GM18951 (cell line): ENCODE measurements around the gene ZDHHC21.

Experiments used
- POLR2A ChIP-seq: IDR thresholded peaks from 4 replicates; pipeline ENCODE4 v1.6.1; 2011; ENCODE audit warnings: mild to moderate bottlenecking; ENCODE audit not compliant: insufficient read length, insufficient read depth; ENCODE audit errors: extremely low read depth
- in situ Hi-C: fragments of 300-500 bp; cut with MboI; formaldehyde crosslinking; loops from one replicate; pipeline ENCODE4 v1.12.0; 2022; ENCODE audit warnings: low sequenced_read_pairs, mixed read lengths, inconsistent platforms; ENCODE audit not compliant: unreplicated experiment

ZDHHC21 gene, protein sequence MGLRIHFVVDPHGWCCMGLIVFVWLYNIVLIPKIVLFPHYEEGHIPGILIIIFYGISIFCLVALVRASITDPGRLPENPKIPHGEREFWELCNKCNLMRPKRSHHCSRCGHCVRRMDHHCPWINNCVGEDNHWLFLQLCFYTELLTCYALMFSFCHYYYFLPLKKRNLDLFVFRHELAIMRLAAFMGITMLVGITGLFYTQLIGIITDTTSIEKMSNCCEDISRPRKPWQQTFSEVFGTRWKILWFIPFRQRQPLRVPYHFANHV

DNA sequence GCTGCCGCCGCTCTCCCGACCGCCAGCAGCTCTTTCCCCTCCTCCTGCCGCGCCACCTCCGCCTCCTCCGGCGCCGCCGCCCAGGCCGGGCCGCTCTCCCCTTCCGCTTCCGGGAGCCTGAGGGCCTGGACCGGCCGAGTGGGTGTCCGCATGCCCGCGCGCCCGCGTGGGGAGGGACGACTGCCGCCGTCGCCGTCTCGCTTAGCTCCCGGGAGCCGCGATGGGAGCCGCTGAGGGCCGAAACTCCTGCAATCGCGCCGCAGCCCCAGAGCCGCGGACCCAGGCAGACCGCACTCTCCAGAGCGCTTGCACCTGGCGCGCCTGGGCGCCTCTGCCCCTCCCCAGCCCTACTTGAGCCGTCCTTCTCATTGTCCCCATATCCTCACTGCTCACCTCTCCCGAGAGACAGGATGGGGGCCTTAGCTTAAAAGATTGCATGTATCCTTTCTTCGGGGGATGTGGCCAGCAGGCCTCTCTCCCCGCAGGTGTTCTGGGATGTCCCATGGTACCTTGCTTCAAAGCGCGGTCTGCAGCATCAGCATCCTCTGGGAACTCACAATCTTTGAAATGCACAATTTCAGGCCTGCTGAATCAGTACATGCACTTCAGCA is at the start of gene ZDHHC21:
Gene ZDHHC21 (minus strand): TSS at position 182 of the 611 bp plus-strand sequence. CDS start 19,092 bp downstream, outside the sequence.
- in situ Hi-C loops, result no loop called here
- TF ChIP-seq POLR2A, result peak; percentile 80

DNA sequence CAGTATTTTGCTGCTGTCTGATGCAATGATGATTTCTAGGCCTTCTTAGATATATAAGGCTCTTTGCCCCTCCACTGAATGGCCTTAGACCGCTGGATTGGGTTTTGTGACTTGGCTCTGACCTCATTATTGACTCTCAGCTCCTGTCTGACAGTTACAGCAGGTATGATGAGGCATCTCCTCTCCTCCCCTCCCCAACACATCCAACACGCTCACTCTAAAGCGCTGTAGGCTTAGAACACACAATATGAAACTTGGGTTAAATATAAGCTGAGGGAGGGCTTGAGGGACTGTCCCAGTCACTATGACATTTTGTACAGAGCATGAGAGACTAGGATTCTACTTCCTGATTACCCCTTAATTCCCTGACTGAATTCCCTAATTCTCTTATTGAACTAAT is 48.1 kb upstream of the ZDHHC21 start:
- no peak for TF ChIP-seq POLR2A
- in situ Hi-C loops, result no loop called here

DNA sequence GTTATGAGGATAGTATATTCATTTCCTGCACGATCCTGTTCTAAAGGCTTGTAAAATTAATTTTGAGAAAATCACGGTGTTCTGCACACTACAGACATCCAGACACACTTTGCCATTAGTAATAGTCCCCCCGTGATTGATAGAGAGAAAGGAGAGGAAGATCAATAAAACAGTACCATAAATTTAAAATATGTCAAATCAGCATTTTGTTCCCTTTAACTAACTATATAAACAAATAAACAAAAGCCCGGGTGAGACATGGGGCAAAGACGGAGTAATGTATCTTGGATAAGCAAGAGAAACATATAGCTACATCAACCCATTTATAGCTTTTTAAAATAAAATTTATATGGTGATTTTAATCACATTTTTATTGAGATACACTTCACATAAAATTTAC is 39.9 kb upstream of the ZDHHC21 start:
- in situ Hi-C loops, result no loop called here
- no peak for TF ChIP-seq POLR2A

DNA sequence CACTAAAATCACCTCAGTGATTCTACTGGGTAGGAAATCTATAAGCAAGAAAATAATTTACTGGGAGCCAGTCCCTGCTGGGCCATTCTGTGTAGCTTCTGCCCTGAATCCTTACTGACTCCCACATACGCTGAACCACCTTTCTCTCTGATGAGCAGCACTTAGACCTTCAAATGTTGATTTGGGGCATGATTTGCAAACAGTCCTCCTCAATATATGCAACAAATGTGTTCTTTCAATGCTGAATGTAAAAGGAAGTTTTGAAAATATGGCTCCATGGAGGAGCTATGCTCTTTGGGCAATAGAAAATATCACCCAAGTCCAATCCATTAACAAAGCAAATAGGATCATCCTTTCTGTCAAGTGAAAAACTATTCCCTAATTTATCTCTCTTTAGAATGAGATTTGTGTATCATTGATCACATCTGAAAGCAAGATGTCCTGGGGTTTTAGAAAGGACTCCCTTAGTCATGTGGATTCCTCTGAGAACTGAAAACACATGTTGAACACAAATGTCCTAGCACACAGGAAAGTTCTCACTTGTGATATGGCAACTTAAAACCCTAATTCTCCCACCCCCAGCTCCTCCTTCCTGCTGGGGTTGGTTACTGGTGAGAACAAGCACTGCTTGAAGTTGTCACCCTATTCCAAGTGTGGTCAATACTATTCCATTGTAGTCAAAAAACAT is 38.2 kb upstream of the ZDHHC21 start:
- TF ChIP-seq POLR2A, result no peak
- in situ Hi-C loops, result no loop called here

DNA sequence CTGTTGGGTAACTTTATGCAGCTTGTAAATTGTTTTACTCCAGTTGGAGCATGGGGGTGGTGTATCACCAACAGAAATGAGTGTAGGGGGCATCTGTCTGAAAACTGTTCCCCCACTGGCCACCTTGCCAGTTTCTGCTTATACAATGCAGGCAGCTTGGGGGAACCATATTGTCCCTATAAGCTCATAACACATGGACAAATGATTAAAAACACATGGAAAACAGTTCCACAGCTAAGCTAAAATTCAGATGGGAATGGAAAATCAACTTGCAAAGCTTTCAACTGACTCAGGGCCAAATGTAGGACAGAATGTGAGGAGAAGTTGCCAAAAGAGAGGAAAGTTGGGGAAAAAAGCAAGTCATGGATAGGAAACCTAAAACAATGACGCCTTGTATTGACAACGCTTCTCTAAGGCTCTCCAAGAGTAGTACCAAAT is 37.2 kb upstream of the ZDHHC21 start:
- TF ChIP-seq POLR2A, result no peak
- in situ Hi-C loops, result no loop called here

DNA sequence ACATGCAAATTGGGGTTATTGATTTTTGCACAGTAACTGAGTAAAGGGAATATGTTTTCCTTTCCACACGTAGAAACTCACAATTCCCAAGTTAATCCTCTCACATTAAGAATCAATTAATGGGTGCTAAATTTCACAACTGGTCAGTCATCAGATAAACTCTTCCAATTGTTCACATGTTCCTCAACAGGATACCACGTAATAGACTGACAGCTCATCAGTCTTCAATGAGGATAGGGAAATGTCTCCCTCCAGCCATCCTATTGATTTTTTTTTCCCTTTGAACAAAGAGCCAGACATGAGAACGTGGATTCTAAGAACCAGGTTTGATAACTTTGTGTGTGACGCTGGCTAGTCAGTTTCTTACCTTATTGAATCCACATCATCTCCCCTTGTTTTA is 30.1 kb upstream of the ZDHHC21 start:
- no peak for TF ChIP-seq POLR2A
- in situ Hi-C loops, result no loop called here

DNA sequence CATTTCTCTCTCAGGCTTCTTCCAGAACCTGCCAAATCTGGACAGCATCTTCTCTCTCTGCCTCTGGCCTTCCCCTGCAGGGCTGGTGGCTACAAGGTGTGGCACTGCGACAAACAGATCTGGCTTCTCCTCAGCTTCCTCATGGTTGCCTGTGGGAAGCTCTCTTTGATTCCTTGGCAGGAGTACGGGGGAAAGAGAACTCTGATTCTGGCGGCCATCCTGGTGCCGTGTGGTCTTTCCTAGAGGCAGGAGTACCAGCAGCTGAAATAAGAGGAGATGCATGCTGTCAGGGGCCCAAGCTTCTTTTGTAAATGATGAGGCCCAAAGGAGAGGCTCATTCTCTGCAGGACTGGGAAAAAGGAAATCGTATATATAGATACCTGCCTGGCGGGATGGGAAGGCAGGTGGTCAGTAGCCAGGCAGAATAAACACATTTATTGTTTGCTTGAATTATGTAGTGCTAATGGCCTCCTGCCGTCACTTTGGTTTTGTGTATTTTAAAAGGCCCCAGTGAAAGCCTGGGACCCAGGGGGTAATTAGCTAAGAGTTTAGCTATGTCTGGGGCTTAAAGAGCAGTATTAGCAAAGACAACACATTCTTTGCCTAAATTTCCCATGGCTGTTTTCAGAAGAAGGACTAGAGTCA is 29.3 kb upstream of the ZDHHC21 start, which contains the start of gene CER1:
Gene CER1 (minus strand): TSS at position 343 of the 645 bp plus-strand sequence. CDS start 61 bp downstream, at position 282.
- in situ Hi-C loops, result no loop called here
- no peak for TF ChIP-seq POLR2A

DNA sequence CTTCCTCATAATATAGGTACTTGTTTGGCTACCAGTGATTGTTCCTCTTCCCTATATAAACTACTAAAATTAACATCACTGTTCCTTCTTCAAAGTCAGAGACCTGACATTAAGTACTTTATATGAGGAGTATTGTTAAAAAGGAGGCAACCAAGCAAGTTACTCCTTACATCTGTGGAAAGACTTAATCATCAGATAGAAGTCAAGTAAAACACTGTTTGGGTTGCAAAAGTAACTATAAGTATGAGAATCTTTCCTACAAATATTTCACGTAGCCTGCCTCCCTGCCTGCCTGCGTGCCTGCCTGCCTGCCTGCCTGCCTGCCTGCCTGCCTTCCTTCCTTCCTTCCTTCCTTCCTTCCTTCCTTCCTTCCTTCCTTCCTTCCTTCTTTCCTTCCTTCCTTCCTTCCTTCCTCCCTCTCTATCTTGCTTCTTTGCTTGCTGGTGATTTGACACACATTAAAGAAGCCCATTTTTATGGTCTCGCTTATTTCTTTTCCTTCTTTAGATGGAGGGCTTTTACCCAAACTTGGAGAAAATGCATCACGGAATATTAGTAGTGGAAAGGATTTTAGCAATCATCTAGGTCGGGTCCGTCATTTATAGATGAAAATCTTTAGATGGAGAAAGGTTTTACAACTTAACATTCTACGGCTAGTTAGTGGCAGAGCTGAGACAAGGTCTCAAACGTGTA is 26.1 kb upstream of the ZDHHC21 start:
- TF ChIP-seq POLR2A, result no peak
- in situ Hi-C loops, result no loop called here

DNA sequence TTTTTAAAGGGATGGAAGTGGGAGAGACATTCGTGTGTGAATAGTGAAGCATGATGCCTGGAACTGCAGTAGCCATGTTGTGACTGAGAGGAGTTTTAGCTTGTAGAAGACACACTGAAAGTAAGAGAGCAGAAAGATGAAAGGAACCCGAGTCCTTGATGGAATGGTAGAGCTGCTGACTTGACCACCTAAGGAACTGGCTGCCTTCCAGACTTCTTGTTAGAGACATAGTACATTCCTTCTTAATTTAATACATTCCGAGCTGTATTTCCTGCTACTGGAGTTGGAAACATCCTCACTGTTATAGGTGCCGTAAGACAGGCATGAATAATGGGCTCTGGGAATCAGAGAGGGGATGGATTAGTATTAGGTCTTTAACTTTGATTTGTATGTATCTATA is 21.9 kb upstream of the ZDHHC21 start:
- in situ Hi-C loops, result no loop called here
- no peak for TF ChIP-seq POLR2A

DNA sequence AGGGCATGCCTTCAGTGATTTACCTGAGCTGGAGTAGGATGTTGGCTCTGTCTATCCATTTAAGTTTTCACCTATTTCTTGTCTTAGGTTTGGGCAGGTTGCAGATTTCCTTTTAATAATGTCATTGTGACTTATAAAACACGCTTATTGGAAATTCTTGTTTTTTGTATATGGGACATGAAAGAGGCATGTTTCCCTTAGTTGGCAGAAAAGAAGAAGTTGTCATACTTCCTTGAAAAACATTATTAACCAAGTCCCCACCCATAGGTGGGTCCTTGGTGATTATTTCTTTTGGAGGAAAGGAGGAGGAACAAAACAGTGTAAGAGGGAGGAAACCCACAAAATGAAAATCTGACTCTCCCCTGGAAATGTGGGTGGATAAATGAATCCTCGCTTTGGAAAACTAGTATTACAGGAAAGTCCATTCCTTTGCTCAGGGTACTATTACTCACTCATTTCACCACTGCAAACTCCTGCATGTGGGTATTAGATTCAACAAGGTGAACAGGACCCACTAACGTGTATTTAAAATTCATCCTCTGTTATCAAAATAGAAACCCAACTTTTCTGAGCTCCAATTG is 20.0 kb upstream of the ZDHHC21 start:
- in situ Hi-C loops, result no loop called here
- TF ChIP-seq POLR2A, result no peak

DNA sequence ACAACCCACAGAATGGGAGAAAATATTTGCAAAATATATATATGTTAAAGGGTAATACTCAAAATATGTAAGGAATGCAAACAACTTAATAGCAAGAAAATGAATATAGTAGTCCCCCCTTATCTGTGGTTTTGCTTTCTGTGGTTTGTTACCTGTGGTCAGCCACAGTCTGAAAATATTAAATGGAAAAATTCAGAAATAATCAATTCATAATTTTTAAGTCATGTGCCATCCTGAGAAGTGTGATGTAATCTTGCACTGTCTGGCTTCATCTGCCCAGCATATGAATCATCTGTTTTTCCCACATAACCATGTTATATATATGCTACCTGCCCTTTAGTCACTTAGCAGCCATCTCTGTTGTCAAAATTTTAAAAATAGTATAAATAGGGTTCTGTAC is 17.6 kb upstream of the ZDHHC21 start:
- in situ Hi-C loops, result no loop called here
- TF ChIP-seq POLR2A, result no peak

DNA sequence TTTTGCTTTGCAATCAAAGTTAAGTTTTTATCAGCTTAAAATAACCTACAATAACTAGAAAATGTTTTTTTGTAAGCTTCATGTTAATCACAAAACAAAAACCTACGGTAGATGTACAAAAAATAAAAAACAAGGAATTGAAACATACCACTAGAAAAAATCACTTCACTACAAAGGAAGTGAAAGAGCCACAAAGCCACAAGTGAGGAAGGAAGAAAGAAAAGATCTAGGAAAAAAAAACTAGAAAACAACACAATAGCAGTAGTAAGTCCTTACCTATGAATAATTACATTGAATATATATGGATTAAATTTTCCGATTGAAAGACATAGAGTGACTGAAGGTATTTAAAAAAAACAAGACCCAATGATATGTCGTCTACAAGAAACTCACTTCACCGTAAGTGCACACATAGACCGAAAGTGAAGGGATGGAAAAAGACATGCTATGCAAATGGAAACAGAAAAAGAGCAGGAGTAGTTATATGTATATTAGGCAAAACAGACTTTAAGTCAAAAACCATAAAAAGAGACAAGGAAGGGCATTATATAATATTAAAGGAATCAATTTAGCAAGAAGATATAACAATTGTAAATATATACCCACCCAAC is 13.4 kb upstream of the ZDHHC21 start:
- in situ Hi-C loops, result no loop called here

More for the DNA sequence above, 13.4 kb upstream of the ZDHHC21 start:
- no peak for TF ChIP-seq POLR2A
